Esophagus muscularis mucosa (tissue), 4 donors: ENCODE results near the gene IL17REL. TPM values are rescaled to one million over a fixed set of nuclear protein-coding genes. Genes with fewer than 3 reads are reported as not detected.

Experiments
- DNase-seq: peaks from one replicate; pipeline ENCODE4 v3.0.0-alpha.2; 2017; ENCODE audit errors: extremely low spot score
- H3K27ac ChIP-seq, 4 donors: fragments of 200-600 bp; sonication (generic); replicated peaks in 1 of 4; 1 replicate in 3 of 4; 2 replicates in 1 of 4; pipeline ENCODE4 v1.5.1; 2016 to 2019; ENCODE audit warnings: mild to moderate bottlenecking in 1 of 4
- H3K27me3 ChIP-seq, 4 donors: fragments of 200-600 bp; sonication (generic); one replicate each; pipeline versions ENCODE4 v1.5.1 to v1.6.0; 2016 to 2019
- H3K36me3 ChIP-seq, 4 donors: fragments of 200-600 bp; sonication (generic); one replicate each; pipeline ENCODE4 v1.5.1; 2016 to 2019
- H3K4me1 ChIP-seq, 4 donors: fragments of 200-600 bp; sonication (generic); one replicate each; pipeline ENCODE4 v1.5.1; 2016 to 2019
- H3K4me3 ChIP-seq, 4 donors: fragments of 200-600 bp; sonication (generic); 1 replicate in 2 of 4; 2 replicates in 2 of 4; pipeline ENCODE4 v1.5.1; 2016 to 2019; ENCODE audit warnings: mild to moderate bottlenecking in 4 of 4, moderate library complexity in 1 of 4
- H3K9me3 ChIP-seq, 4 donors: fragments of 200-600 bp; sonication (generic); 1 replicate in 3 of 4; 2 replicates in 1 of 4; pipeline ENCODE4 v1.5.1; 2016 to 2019
- CTCF ChIP-seq, 3 experiments: fragments of 200-600 bp in 2 of 3; fragments of 450-650 bp in 1 of 3; sonication (generic) in 2 of 3; IDR thresholded peaks; one replicate each; pipeline ENCODE4 v1.5.1; 2017 to 2019; ENCODE audit warnings: antibody characterized with exemption in 3 of 3, mild to moderate bottlenecking in 2 of 3, moderate library complexity in 1 of 3
- EP300 ChIP-seq: sonication (generic); formaldehyde crosslinking; IDR thresholded peaks from one replicate; pipeline ENCODE4 v1.6.1; 2017; ENCODE audit warnings: antibody characterized with exemption
- POLR2A ChIP-seq: fragments of 450-650 bp; IDR thresholded peaks from one replicate; pipeline ENCODE4 v1.6.1; 2017; ENCODE audit warnings: antibody characterized with exemption, moderate library complexity, mild to moderate bottlenecking, low read depth
- POLR2AphosphoS5 ChIP-seq, 2 donors: sonication (generic); formaldehyde crosslinking; IDR thresholded peaks; one replicate each; pipeline ENCODE4 v1.6.1; 2017; ENCODE audit warnings: antibody characterized with exemption in 2 of 2
- WGBS: methylation state at CpG from one replicate; pipeline ENCODE4 v1.1.5; 2018; 5-methylcytosine and 5-hydroxymethylcytosine counted together
- intact Hi-C: fragments of 100-400 bp; cut with DNase I; formaldehyde crosslinking; loops from one replicate; pipeline ENCODE4 v1.15.1; 2023
- total RNA-seq, 4 donors: library from RNA; depleted of rRNA; stranded (reverse); fragments of >200 nt; gene quantifications; one replicate each; pipeline versions ENCODE4 v1.1.0 to v1.2.1, GENCODE V29; 2016

The IL17REL gene
- total RNA-seq, 4 donors from 2014 or later: not detected

- no peak overlapping the region for H3K4me3 ChIP-seq
- no peaks in the 10 kb centered on the region for H3K9me3 ChIP-seq
- H3K27me3 ChIP-seq: peaks cover 0 to 93% (median 19%) of the 10 kb centered on the region in 4 donors
- intact Hi-C loops: no loop called here
- peaks cover 13 to 20% (median 14%) of the 10 kb centered on the region in 4 donors for H3K4me1 ChIP-seq
- no peak for TF ChIP-seq POLR2A
- no peak for TF ChIP-seq CTCF (IDR thresholded peaks at IDR 0.05)
- H3K27ac ChIP-seq: no peak overlapping the region
- DNase-seq: no peak
- 85% methylated on average over 6 of the region's 7 CpGs for WGBS
- H3K36me3 ChIP-seq: no peaks in the 10 kb centered on the region
These were observed 47.3 kb upstream of the IL17REL start for GRCh38 chr22:50059881-50060262.

GRCh38 chr22:50058906-50059880 is 46.6 kb upstream of the IL17REL start:
- H3K36me3 ChIP-seq: no peaks in the 10 kb centered on the region
- intact Hi-C loops: no loop called here
- H3K9me3 ChIP-seq: peaks cover 0 to 3% (median under 1%) of the 10 kb centered on the region in 4 donors
- no peak for TF ChIP-seq CTCF (IDR thresholded peaks at IDR 0.05)
- no peak for TF ChIP-seq POLR2AphosphoS5 (IDR thresholded peaks at IDR 0.05)
- TF ChIP-seq EP300: no peak
- no peak for TF ChIP-seq POLR2A
- H3K4me1 ChIP-seq: peaks cover 13 to 20% (median 14%) of the 10 kb centered on the region in 4 donors
- 20% methylated on average over 24 of the region's 31 CpGs for WGBS
- no peak for DNase-seq
- peak overlapping the region in 3 of 4 donors; percentile 7 to 37 (median 35) for H3K4me3 ChIP-seq
- peaks cover 0 to 93% (median 19%) of the 10 kb centered on the region in 4 donors for H3K27me3 ChIP-seq
- H3K27ac ChIP-seq: no peak overlapping the region

- no peak for DNase-seq
- H3K9me3 ChIP-seq: peaks cover 0 to 12% (median 9%) of the 10 kb centered on the region in 4 donors
- peak within 1 kb of the TSS; percentile 7 to 37 (median 21) for H3K4me3 ChIP-seq
- WGBS: 10% methylated on average over 23 of the region's 102 CpGs
- H3K4me1 ChIP-seq: peaks cover 13 to 20% (median 14%) of the 10 kb centered on the region in 4 donors
- no peak within 1 kb of the TSS for H3K27ac ChIP-seq
- peaks cover 0 to 90% (median 19%) of the 10 kb centered on the region in 4 donors for H3K27me3 ChIP-seq
- intact Hi-C loops: no loop called here
- H3K36me3 ChIP-seq: no peaks in the 10 kb centered on the region
- TF ChIP-seq EP300 (no peak), POLR2A (no peak), POLR2AphosphoS5 (IDR thresholded peaks at IDR 0.05) (no peak), CTCF (IDR thresholded peaks at IDR 0.05) (no peak)
These were observed 45.7 kb upstream of the IL17REL start, which contains the start of gene TTLL8 for GRCh38 chr22:50058061-50058905. Gene TTLL8 (minus strand): TSS chr22:50058298.

- intact Hi-C loops: no loop called here
- no peak overlapping the region for H3K4me3 ChIP-seq
- TF ChIP-seq POLR2A (no peak), EP300 (no peak), CTCF (IDR thresholded peaks at IDR 0.05) (no peak), POLR2AphosphoS5 (IDR thresholded peaks at IDR 0.05) (no peak)
- H3K27ac ChIP-seq: no peak overlapping the region
- no peak for DNase-seq
- H3K9me3 ChIP-seq: peaks cover 0 to 20% (median 15%) of the 10 kb centered on the region in 4 donors
- H3K36me3 ChIP-seq: no peaks in the 10 kb centered on the region
- whole genome bisulfite sequencing: 81% methylated on average over 12 of the region's 14 CpGs
- peaks cover 0 to 85% (median 19%) of the 10 kb centered on the region in 4 donors for H3K27me3 ChIP-seq
- peaks cover 13 to 20% (median 14%) of the 10 kb centered on the region in 4 donors for H3K4me1 ChIP-seq
These were observed 44.9 kb upstream of the IL17REL start for GRCh38 chr22:50057278-50058060.
